Measurements from ENCODE around the gene TMEM196. TPM values are rescaled to one million over a fixed set of nuclear protein-coding genes. Genes with fewer than 3 reads are reported as not detected.

Gene TMEM196
- total RNA-seq = not detected
- long read RNA-seq = 0 reads

DNA sequence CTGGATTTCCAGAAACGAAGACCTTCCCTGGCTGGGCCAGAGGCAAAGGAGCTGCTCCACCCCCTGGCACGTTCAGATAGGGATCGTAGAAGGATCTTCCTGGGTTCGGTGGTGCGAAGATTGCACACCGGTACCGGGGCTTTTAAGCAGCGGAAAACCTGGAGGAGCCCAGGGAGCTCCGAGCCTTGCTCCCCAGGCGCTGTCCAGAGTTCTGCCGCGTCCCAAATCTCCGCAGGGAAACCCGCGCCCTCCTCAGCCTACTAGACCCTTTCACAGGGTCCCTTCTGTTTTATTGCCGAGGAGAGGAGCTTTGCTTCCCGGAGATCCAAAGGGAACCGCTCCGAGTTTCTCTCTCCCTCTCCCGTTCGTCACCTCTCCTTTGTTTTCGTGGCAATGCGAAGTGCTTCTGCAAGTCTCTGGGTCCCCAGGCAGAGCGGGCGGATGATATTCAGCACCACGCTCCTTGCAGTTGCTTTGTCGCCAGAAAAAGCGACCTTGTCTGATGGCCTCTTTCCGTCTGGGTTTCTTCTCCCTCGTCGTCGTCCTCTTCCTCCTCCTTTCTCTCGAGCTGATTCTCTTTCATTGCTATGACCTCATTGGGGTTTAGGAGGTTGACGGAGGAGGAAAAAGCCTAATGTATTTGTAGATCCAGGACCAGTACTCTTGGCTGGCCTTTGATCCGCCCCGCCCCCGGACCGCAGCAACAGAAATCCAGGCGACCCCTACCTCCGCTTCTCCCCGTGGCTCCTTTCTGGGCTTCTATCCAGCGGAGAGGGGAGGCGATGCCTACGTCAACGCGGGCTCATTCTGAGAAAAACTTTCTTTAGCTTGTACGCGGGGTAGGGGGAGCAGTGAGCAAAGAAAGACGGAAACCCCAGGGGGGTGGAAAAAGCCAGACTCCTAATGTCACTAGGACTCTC lies at the start of gene TMEM196:
TSS of gene TMEM196 (minus strand) at position 777 of the 920 bp plus-strand sequence. CDS start 921 bp downstream, outside the sequence.
- no peak for ATAC-seq
- DNase-seq (ENCODE audit: missing footprints) = no peak
- intact Hi-C loops (cut with DNase I) = no loop called here

DNA sequence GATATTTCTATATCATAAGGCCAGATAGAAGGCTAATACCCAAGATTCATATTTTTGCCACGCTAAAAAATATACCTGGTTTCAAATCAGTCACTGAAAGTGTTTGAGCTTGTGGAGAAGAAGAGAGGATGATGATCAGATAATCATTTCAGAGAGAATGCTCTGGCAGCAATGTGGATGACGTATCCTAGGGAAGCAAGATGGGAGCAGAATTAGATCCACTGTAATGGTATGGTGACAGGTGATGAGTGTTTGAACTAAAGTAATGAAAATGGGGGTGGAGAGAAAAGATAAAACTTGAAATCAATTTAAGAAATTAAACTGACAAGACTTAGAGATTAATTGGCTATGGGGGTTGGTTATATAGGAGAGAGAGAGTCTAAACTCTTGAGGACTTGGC lies 42.7 kb upstream of the TMEM196 start:
- ATAC-seq = no peak
- DNase-seq (ENCODE audit: missing footprints) = no peak
- intact Hi-C loops (cut with DNase I) = no loop called here

DNA sequence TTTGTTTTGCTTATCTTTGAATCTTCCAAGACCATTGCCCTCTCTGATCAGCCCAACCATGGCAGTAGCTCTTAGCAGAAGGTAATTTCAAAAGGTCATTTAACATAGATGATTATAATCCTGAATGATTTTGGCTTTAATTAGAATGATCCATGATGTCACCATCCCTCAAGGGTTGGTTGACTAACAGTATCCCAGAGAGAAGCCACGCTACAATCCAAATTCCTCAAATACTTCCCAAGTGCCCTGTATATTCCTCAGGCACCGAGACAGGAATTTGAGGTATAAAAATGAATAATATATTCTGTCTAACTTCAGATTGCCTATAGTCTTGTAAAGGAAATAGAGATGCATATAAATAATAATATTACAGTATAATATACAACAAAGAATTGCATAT lies 42.1 kb upstream of the TMEM196 start:
- DNase-seq (ENCODE audit: missing footprints) (no peak), ATAC-seq (no peak)
- intact Hi-C loops (cut with DNase I) = no loop called here

DNA sequence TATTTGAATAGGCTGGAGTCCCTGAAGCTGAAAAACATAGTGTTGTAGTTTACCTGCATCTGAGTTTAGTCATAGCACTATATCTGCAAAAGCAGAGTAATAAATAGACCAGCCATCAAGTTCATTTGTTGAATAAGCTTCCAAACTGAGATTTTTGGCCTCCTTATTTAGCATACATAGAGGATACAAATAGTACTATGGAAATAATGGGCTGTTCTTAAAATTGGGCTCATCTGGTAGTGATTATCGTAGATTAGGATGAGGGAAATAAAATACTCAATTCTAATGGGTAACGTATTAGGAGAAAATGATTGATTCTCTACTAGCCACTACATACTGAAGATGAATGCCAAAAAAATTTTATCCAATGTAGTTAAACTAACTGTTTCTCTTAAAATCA lies 41.4 kb upstream of the TMEM196 start:
- intact Hi-C loops (cut with DNase I) = no loop called here
- DNase-seq (ENCODE audit: missing footprints) (no peak), ATAC-seq (no peak)

DNA sequence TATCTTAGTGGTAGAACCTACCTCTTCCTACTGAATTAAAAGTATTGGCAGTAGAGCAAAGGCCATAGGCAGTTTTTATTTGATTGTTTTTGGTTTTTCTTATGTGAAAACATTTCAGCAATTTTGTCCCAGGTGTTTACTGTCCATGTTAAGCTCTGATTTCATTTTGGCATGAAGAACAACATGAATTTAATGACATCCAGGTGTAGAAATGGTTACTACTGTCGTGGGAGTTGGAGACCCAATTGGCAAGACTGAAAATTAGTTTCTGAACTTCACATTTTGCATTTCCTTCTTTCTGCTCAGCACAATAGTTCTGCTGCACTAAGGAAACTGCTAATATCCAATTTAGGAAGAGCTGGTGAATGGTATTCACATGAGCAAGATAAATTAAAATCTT lies 38.0 kb upstream of the TMEM196 start:
- intact Hi-C loops (cut with DNase I) = no loop called here
- DNase-seq (ENCODE audit: missing footprints) (no peak), ATAC-seq (no peak)

DNA sequence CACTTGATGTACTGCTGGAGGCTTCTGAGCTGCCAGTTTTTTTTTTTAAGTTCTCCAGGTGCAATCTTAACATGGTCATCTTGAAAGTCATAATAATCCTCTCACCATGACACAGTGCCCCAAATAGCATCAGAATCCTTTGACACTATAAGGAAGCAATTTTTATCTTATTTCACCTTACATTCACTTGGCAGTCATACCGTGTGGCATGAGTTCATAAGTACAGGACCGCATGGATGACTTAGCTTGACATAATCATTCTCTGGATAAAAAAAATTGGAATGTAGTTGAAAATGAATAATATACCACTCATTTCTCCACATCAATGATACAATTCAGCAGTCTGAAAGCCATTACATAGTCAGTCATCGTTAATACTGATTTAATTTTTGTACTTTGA lies 25.6 kb upstream of the TMEM196 start:
- no peak for ATAC-seq
- no peak for DNase-seq (ENCODE audit: missing footprints)
- intact Hi-C loops (cut with DNase I) = no loop called here

DNA sequence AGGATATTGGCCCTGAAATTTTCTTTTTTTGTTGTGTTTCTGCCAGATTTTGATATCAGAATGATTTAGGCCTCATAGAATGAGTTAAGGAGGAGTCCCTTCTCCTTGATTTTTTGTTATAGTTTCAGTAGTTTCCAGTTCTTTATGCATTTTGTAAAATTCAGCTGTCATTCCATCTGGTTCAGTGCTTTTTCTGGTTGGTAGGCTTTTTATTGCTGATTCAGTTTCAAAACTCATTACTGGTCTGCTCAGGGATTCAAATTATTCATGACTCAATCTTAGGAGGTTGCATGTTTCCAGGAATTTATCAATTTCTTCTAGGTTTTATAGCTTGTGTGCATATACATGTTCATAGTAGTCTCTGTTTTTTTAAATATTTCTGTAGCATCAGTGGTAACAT lies 10.1 kb upstream of the TMEM196 start:
- ATAC-seq (no peak), DNase-seq (ENCODE audit: missing footprints) (no peak)
- intact Hi-C loops (cut with DNase I) = no loop called here

DNA sequence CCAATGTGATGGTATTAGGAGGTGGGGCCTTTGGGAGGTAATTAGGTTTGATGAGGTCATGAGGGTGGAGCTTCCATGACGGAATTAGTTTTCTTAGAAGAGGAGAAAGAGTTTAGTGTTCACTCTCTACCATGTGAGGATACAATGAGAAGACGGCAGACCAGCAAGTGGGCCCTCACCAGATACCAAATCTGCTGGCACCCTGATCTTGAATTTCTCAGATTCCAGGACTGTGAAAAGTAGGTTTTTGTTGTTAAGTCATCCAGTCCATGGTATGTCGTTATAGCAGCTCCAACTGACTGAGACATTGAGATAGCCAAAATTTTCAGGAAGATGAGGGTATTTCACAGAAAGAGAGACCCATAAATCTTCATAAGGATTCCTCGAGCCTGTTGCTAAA lies 3.6 kb upstream of the TMEM196 start:
- ATAC-seq = no peak
- no peak for DNase-seq (ENCODE audit: missing footprints)
- intact Hi-C loops (cut with DNase I) = no loop called here

DNA sequence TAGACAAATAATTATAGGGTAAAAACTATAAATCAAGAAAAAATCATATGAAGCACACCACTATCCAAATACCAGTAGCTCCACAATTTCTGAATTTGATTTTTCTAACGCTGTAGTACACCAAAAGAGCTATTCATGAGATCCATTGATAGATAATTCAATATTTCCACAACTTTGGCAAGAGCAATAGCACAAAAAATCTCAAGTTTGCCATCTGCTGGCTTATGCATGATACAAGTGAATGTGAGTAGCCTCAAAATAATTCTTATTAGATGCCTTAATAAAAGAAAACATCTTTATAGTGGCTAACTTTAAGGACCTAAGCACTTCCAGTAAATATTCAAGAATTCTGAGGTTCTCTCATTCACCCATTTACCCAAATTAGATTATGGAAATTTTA lies 2.2 kb upstream of the TMEM196 start:
- DNase-seq (ENCODE audit: missing footprints) (no peak), ATAC-seq (no peak)
- intact Hi-C loops (cut with DNase I) = no loop called here

DNA sequence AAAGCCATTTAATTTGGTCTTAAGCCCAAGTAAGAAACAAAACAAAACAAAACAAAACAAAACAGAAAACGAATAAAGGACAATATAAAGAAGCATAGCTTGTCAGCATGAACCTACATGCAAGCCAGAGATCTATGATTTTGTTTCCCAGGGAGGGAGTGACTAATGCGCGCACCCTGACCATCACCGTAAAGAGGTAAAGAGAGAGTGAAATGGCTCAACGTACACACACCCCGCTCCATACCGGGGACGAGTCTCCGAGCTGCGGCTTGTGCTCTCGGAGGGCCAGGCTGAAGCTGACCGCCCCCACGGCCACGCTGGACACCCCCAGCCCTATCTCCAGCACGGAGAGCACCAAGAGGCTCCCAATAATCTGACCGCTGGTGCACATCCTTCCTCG lies 1.1 kb downstream of the TMEM196 start:
- intact Hi-C loops (cut with DNase I) = no loop called here
- no peak for ATAC-seq
- DNase-seq (ENCODE audit: missing footprints) = no peak

DNA sequence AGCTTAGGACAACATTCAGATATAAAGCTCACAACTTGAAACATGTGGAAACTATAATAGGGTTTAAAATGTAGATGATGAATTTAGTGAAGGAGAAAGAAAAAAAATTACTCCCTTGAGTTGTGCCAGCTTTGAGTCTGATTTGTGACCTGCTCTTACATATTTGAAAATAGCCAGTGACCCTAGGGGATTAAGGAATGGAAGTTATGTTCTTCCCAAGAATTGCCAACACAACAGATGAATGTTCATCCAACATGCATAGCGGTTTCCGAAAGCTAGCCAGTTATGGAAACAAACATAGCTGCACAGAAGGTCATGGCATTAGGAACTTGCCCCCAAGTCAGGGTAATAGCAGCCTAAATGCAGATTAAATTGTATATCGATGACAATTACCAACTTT lies 10.8 kb downstream of the TMEM196 start:
- intact Hi-C loops (cut with DNase I) = no loop called here
- no peak for DNase-seq (ENCODE audit: missing footprints)
- no peak for ATAC-seq

DNA sequence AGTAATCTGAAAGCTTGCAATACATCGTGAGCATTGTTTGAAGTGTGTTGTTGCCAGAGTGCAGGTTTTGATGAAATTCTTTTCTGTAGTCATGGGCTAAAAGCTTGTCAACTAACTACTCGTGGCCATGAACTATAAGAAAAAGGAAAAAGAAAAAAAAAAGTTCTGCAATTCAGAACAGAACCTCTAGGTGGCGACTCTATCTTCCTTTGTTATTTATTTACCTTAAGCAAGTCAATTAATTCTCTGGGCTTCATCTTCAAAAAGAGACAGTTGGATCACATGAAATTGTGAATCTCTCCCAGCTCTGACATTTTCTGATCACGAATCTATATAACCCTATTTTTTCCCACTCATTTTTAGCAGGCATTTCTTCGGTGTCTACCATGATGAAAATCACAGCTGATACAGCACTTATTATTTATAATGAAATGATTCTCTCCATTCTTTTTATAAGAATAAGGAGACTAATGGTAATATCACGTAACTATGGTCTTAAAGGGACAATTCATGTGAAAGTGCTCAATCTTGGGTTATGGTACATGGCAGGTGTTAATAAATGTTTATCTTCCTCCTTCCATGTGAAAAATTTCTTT lies 18.8 kb downstream of the TMEM196 start:
- ATAC-seq (no peak), DNase-seq (ENCODE audit: missing footprints) (no peak)
- intact Hi-C loops (cut with DNase I) = loop anchor here (5.0 kb wide), 1 partner anchor 843 kb away; no protein-coding TSS in a partner anchor

DNA sequence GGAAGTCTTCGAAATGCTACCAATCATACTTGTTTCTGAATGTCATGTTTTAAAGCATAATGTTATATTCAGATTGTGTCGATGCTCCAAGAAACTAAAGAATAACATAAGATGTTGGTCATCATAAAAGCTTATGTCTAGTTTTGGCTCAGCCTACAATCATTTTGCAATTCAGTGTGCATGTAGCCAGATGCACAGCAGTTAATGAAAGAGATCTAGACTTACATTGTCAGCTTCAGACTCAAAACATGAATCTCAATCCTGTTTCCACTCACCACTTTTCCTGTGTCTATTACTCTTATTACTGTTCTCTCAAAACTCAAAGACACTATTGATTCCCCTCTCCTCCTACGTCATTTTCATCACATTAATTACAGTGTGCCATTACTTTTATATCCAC lies 21.4 kb downstream of the TMEM196 start:
- no peak for ATAC-seq
- no peak for DNase-seq (ENCODE audit: missing footprints)
- intact Hi-C loops (cut with DNase I) = loop anchor here (5.0 kb wide), 1 partner anchor 845 kb away; no protein-coding TSS in a partner anchor

DNA sequence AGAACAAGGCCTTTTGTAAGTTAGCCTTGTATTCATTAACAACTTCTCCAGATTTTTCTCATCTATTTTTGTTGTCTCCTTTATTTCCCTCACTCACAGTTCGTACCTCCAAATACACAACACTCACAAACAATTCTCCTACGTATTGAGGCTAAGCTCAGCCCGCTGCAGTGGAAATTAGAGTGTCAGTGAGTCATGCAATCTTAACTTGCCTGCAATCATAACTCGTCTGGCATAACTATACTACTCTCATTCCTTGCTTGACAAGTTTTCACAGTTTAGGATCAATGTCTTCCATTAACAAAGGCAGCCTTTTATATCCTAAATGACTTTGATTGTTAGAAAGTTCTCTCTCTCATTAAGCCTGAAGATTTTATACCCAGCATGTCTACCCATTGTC lies 23.8 kb downstream of the TMEM196 start:
- DNase-seq (ENCODE audit: missing footprints) (no peak), ATAC-seq (no peak)
- intact Hi-C loops (cut with DNase I) = loop anchor here (5.0 kb wide), 1 partner anchor 848 kb away; no protein-coding TSS in a partner anchor

DNA sequence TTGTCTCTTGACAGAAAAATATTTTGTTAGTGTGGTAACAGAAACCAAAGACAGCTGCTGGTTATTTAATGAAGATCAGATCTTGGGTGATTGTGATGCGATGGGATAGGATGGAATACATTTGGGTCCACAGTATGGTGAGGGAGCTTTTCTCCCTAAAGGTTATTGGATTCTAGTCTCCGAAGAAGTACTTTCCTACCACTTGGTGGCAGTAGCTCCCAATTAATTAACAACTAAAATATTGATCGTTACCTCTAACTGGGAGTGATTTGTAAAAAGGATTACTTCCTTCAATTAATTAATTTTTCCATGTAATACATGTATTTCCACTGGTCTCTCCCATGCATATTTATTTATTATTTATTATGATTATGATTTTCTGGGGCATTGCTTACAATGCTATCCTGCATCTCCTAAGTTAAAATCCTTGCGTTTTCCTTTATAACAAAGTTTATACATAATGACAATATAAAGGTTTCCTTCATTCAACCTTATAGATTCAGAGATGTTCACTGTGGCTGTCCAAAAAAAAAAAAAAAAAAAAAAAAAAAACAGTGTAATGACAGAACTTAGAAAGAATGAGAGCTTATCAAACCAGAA lies 25.6 kb downstream of the TMEM196 start:
- intact Hi-C loops (cut with DNase I) = no loop called here
- no peak for ATAC-seq
- no peak for DNase-seq (ENCODE audit: missing footprints)

DNA sequence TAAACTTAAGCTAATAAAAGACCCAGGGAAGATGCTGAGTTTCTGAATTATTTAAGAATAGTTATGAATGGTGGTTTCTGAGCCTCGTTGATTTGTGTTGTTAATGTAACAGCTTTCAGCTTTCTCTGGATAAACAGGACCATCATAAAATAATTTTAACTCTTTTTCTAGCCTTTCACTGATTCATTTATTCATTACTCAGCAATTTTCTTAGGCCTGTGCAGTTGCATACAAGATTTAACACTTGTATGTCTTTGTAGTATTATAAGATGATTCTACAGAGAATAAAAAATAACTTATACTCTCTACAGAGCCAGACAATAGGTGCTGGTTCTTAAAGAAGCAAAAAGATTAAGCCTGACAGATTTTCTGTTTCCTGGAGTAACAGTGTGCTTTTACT lies 29.3 kb downstream of the TMEM196 start:
- ATAC-seq = no peak
- DNase-seq (ENCODE audit: missing footprints) = no peak
- intact Hi-C loops (cut with DNase I) = no loop called here

DNA sequence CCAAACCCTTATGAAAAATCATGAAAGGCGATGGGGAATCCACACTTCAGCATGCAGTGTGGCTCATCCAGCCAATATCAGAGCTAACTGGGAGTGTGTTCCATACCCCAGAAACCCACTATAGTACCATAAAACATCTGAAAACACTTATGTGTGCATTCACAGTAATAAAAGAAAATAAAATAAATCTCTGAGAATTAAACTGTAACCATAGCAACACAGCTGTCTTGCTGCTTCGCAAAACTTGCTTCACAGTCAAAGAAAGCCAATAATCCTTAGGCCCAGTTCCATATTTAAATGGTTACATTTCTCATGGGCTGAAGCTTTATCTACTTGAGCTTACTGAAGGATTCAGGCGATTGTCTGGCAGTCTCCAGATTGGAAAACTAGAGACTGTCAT lies 44.7 kb downstream of the TMEM196 start:
- DNase-seq (ENCODE audit: missing footprints) = no peak
- intact Hi-C loops (cut with DNase I) = no loop called here
- ATAC-seq = no peak

DNA sequence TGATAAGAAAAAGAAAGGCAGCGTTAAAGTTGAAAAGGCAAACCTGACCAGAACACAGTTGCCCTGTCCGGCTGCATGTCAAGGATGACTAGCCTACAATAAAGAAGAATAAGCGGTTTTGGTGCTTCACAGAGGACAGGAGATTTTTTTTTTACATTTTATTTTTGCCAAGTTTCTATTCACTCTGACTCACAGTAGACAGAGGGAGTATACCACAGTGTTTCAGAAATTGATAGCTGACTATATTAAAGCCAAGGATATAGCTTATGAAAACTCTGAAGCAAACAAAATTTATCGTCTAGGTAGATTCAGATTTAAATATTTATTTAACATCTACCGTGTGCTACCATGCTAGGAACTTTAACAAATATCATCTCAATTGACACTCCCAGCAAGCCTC lies 47.6 kb downstream of the TMEM196 start:
- intact Hi-C loops (cut with DNase I) = no loop called here
- DNase-seq (ENCODE audit: missing footprints) = no peak
- no peak for ATAC-seq

DNA sequence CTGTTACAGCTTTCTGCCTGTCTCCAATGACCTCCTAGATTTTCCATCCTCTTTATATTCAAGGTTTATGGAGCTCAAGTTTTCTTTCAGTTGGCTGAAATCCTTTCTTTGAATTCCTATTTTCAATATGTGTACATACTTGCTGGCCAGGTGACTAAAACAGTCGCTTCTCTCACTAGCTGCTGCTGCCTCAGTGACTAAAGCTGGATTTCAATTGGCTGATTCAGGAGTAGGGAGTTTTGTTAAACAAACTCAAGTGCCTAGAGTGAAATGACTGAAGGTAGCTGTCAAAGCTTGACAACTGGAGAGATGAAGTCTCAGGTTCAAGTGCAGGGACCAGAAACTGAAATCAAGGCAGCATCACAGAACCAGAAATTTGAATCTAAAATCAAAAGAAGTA lies 57.9 kb downstream of the TMEM196 start:
- intact Hi-C loops (cut with DNase I) = no loop called here
- no peak for ATAC-seq
- DNase-seq (ENCODE audit: missing footprints) = no peak

DNA sequence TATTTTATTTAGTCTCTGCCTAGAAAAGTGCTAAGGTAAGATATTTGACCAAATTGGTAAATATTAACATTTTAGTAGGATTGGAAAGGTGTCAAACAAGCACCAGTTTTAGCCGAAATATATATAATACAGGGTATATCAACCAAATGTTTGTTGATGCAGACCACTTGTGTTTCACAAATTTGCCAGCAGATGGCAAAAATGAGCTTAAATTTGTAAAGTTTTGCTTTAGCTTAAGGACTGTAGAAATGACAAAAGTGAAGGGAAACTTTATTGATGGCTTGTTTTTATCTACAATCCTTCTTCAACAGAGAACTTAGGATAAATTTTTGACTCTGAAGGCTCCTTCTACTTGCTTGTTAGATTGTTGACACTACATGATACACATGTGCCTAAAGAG lies 59.7 kb downstream of the TMEM196 start:
- intact Hi-C loops (cut with DNase I) = loop anchor here (2.0 kb wide), 1 partner anchor 885 kb away; no protein-coding TSS in a partner anchor

More for the DNA sequence above, 59.7 kb downstream of the TMEM196 start:
- no peak for ATAC-seq
- no peak for DNase-seq (ENCODE audit: missing footprints)
